HL-60 (cell line): ENCODE data around the gene IL32.
"Not testable (repeated sequence)": the region's sequence is repeated elsewhere in the genome, so short reads cannot be mapped to it uniquely, and the experiment has no call there.

Experiments
- DNase-seq, 2 experiments: peaks; one replicate each; pipeline ENCODE4 v3.0.0-alpha.2; 2010 to 2020; ENCODE audit warnings: low read depth in 1 of 2, low spot score in 1 of 2
- H3K27ac ChIP-seq: fragments of 250-450 bp; sonication (Bioruptor Pico); replicated peaks from 2 replicates; pipeline ENCODE4 v1.5.1; 2020; ENCODE audit warnings: mild to moderate bottlenecking, moderate library complexity
- H3K27me3 ChIP-seq: fragments of 250-450 bp; sonication (Bioruptor Pico); 2 replicates; pipeline ENCODE4 v1.5.1; 2021; ENCODE audit warnings: mild to moderate bottlenecking, moderate library complexity; ENCODE audit not compliant: insufficient read depth, poor library complexity, severe bottlenecking
- H3K4me3 ChIP-seq: replicated peaks from 2 replicates; pipeline ENCODE4 v1.5.1; 2011; ENCODE audit warnings: mild to moderate bottlenecking, control low read depth, low read length; ENCODE audit not compliant: insufficient read depth
- GABPA ChIP-seq: IDR thresholded peaks from 2 replicates; pipeline ENCODE4 v1.6.1; 2012; ENCODE audit warnings: low read depth
- POLR2AphosphoS5 ChIP-seq: IDR thresholded peaks from 2 replicates; pipeline ENCODE4 v1.6.1; 2012; ENCODE audit warnings: low read depth
- SPI1 ChIP-seq: IDR thresholded peaks from 2 replicates; pipeline ENCODE4 v1.6.1; 2012; ENCODE audit warnings: low read depth, mild to moderate bottlenecking, borderline replicate concordance
- TF ChIP-seq, protein P1 (sequence below): IDR thresholded peaks from one replicate; pipeline ENCODE4 v1.5.1; 2011; ENCODE audit warnings: low read length, control low read depth, inconsistent platforms; ENCODE audit not compliant: insufficient read depth
- TF ChIP-seq, protein P2 (sequence below): IDR thresholded peaks from 2 replicates; pipeline ENCODE4 v1.6.1; 2012; ENCODE audit warnings: low read depth; ENCODE audit not compliant: insufficient replicate concordance

IL32 gene

DNA sequence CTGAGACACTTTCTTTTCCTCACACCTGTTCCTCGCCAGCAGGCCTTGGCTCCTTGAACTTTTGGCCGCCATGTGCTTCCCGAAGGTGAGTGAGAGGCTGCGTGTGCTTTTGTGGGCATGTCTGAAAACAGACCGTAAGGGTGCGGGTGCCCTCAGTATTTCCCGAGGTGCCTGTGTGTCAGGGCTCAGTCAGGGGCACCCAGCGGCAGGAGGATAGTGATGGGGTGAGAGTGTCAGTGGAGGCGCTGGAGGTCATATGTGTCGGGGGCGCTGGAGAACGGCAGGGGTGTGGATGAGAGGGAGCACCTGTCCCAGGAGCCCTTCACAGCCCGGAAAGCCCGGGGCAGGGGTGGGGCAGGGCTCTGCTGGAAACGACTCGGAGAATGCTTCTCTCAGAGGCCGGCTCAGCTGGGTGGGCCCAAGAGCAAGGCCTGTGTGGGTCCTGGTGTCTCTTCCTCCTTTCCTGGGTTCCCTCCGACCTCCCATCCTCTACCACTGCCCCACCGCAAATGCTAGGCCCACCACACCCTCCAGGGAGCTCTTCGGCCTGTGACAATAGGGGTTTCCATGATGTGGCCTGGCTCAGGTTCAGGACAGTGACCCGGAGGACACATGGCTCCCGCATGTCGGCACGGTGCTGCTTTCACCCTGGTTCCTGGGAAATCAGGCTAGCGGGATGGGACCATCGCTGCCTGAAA is 451 bp downstream of the IL32 start:
- Histone ChIP-seq H3K27me3 (no peaks in the 10 kb centered on the region), H3K4me3 (no peak overlapping the region), H3K27ac (no peak overlapping the region)
- TF ChIP-seq GABPA = no peak
- TF ChIP-seq, protein P1, sequence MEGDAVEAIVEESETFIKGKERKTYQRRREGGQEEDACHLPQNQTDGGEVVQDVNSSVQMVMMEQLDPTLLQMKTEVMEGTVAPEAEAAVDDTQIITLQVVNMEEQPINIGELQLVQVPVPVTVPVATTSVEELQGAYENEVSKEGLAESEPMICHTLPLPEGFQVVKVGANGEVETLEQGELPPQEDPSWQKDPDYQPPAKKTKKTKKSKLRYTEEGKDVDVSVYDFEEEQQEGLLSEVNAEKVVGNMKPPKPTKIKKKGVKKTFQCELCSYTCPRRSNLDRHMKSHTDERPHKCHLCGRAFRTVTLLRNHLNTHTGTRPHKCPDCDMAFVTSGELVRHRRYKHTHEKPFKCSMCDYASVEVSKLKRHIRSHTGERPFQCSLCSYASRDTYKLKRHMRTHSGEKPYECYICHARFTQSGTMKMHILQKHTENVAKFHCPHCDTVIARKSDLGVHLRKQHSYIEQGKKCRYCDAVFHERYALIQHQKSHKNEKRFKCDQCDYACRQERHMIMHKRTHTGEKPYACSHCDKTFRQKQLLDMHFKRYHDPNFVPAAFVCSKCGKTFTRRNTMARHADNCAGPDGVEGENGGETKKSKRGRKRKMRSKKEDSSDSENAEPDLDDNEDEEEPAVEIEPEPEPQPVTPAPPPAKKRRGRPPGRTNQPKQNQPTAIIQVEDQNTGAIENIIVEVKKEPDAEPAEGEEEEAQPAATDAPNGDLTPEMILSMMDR = no peak
- no peak for TF ChIP-seq POLR2AphosphoS5
- TF ChIP-seq, protein P2, sequence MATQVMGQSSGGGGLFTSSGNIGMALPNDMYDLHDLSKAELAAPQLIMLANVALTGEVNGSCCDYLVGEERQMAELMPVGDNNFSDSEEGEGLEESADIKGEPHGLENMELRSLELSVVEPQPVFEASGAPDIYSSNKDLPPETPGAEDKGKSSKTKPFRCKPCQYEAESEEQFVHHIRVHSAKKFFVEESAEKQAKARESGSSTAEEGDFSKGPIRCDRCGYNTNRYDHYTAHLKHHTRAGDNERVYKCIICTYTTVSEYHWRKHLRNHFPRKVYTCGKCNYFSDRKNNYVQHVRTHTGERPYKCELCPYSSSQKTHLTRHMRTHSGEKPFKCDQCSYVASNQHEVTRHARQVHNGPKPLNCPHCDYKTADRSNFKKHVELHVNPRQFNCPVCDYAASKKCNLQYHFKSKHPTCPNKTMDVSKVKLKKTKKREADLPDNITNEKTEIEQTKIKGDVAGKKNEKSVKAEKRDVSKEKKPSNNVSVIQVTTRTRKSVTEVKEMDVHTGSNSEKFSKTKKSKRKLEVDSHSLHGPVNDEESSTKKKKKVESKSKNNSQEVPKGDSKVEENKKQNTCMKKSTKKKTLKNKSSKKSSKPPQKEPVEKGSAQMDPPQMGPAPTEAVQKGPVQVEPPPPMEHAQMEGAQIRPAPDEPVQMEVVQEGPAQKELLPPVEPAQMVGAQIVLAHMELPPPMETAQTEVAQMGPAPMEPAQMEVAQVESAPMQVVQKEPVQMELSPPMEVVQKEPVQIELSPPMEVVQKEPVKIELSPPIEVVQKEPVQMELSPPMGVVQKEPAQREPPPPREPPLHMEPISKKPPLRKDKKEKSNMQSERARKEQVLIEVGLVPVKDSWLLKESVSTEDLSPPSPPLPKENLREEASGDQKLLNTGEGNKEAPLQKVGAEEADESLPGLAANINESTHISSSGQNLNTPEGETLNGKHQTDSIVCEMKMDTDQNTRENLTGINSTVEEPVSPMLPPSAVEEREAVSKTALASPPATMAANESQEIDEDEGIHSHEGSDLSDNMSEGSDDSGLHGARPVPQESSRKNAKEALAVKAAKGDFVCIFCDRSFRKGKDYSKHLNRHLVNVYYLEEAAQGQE = no peak
- no peak for TF ChIP-seq SPI1
- no peak for DNase-seq

DNA sequence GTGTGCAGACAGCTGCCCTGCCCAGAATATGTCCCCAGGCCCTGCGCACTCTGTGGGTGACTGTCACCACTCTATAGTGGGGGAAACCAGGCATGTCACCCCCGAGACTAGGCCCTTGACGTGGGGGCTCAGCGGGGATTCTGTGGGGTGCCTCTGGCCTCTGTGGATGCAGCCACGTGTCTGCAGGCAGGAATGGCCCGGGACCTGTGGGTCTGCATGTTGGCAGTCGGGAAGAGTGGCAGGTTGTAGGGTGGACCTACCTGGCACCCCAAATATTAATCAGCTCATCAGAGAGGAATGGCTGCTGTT is 954 bp downstream of the IL32 start:
- DNase-seq = no peak
- no peaks in the 10 kb centered on the region for H3K27me3 ChIP-seq
- no peak overlapping the region for H3K27ac ChIP-seq
- TF ChIP-seq, protein P1 = no peak
- TF ChIP-seq, protein P2 = no peak
- TF ChIP-seq GABPA (no peak), POLR2AphosphoS5 (no peak), SPI1 (no peak)
- no peak overlapping the region for H3K4me3 ChIP-seq

DNA sequence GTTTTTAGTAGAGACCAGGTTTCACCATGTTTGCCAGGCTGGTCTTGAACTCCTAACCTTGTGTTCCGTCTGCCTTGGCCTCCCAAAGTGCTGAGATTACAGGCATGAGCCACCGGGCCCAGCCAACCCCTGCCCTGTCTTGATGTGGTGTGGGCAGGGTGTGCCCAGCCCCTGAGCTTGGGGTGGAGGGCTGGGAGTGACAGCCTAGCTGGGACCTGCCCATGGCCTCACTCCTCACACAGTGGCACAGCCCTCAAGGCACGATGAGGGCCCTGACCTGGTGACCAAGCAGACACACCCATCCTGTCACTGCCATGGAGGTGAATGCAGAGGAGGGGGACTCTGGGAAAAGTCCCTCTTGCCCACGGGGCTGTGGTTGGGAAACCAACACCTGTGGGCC is 3.0 kb downstream of the IL32 start:
- TF ChIP-seq POLR2AphosphoS5 = no peak
- TF ChIP-seq SPI1 = no peak
- TF ChIP-seq, protein P2 = no peak
- no peak for TF ChIP-seq GABPA
- TF ChIP-seq, protein P1 = no peak
- DNase-seq = no peak
- Histone ChIP-seq H3K27me3 (no peaks in the 10 kb centered on the region), H3K27ac (no peak overlapping the region), H3K4me3 (no peak overlapping the region)

DNA sequence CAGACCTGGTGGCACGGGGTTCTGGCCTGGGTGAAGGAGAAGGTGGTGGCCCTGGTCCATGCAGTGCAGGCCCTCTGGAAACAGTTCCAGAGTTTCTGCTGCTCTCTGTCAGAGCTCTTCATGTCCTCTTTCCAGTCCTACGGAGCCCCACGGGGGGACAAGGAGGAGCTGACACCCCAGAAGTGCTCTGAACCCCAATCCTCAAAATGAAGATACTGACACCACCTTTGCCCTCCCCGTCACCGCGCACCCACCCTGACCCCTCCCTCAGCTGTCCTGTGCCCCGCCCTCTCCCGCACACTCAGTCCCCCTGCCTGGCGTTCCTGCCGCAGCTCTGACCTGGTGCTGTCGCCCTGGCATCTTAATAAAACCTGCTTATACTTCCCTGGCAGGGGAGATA is 3.7 kb downstream of the IL32 start:
- not testable (repeated sequence) for H3K4me3 ChIP-seq, H3K27ac ChIP-seq, H3K27me3 ChIP-seq, DNase-seq
